NOMO-1 treated with dmso at 0.1 percent for 144 hours (cell line): ENCODE data around the gene SLC26A1.

Source experiments
- DNase-seq: peaks from one replicate; lab custom pipeline; 2025; ENCODE audit not compliant: unreplicated experiment; lab: John Stamatoyannopoulos, UW

Gene SLC26A1

GRCh38 chr4:1028574-1029220 lies 35.5 kb upstream of the SLC26A1 start:
- no peak for DNase-seq

DNA sequence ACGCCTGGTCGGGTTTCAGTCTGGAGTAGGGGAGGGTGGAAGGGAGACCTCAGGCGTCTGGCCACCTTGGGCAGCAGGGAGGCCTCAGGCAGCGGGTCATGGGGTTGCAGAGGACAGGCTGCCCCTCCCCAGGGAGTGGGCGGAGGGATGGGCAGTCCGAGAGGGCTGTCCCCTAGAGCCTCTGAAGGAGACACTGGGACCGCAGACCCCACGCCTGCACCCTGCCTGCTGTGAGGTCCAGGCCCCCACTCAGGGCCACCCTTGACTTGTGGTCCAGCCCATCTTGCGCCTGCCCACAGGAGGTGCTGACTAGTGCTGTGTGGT lies 34.7 kb upstream of the SLC26A1 start:
- no peak for DNase-seq

- DNase-seq, result no peak
Measured at GRCh38 chr4:1027219-1027914, 34.2 kb upstream of the SLC26A1 start.

DNA sequence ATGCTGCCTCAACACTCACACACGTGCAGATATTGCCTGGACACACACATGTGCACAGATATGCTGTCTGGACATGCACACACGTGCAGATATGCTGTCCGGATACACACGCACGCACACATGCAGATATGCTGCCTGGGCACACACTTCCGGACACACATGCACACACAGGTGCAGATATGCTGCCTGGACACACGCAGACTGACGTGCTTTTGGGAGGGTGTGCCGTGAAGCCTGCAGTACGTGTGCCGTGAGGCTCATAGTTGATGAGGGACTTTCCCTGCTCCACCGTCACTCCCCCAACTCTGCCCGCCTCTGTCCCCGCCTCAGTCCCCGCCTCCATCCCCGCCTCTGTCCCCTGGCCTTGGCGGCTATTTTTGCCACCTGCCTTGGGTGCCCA lies 32.9 kb upstream of the SLC26A1 start:
- DNase-seq, result no peak

- DNase-seq, result no peak
Measured at GRCh38 chr4:1024882-1025545, 31.8 kb upstream of the SLC26A1 start.

GRCh38 chr4:1023895-1024740 lies 30.9 kb upstream of the SLC26A1 start:
- DNase-seq, result no peak

GRCh38 chr4:1023075-1023640 lies 30.0 kb upstream of the SLC26A1 start:
- DNase-seq, result no peak

DNA sequence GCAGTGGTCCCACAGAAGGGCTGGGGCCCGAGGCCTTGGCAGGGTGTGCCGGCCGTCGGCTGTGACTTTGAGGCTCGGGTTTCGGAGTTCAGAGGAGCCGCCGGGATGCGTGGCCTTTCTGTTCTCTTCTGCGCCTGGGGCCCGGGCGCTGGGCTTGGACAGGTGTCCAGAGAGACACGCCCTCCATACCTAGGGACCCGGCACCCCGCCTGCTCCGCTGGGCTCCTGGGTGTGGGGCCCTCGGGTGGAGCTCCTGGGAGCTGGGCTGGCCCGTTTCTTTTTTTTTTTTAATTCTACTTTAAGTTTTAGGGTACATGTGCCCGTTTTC lies 29.5 kb upstream of the SLC26A1 start:
- DNase-seq, result no peak

DNA sequence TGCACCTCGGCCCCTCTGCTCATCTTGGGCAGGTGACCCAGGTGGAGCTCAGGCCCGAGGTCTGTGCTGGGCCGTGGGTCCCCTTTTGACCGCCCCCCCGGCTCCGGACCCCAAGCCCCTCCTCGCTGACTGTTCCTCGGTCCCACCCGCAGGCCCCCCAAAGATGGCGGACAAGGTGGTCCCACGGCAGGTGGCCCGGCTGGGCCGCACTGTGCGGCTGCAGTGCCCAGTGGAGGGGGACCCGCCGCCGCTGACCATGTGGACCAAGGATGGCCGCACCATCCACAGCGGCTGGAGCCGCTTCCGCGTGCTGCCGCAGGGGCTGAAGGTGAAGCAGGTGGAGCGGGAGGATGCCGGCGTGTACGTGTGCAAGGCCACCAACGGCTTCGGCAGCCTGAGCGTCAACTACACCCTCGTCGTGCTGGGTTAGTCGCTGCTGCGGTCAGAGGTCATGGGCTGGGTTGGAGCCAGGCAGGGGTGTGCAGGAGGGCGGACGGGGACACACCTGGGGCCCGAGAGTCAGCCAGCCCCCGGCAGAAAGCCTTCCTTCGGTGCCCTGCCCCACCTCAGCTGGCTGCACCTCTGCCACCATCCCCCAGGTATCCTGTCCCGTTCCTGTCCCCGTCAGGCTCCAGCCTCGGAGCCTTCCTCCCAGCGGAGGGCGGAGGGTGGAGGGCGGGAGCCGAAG lies 29.0 kb upstream of the SLC26A1 start:
- DNase-seq, result no peak

- DNase-seq, result no peak
Measured at GRCh38 chr4:1021386-1022050, 28.3 kb upstream of the SLC26A1 start.

- DNase-seq, result no peak
Measured at GRCh38 chr4:1019729-1020470, 26.7 kb upstream of the SLC26A1 start.

GRCh38 chr4:1019320-1019719 lies 26.1 kb upstream of the SLC26A1 start:
- DNase-seq, result no peak

GRCh38 chr4:1018147-1019020 lies 25.2 kb upstream of the SLC26A1 start:
- no peak for DNase-seq

DNA sequence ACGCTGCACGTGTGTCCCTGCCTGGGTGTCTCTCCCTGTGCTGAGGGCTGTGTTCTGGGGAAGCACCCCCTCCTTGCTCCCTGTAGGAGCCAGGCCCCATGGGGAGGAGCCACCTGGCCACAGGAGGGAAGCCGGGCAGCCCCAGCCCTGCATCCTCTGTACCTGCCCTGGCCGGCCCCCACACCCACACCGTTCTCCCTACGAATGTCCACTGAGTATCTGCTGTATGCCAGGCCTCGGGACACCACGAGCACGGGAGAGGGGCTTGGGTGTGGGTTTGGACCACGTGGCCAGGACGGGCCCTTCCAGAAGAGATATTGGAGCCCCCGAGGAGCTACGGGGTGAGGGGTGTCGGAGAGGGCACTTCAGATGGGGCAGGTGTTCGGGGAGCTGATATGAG lies 24.5 kb upstream of the SLC26A1 start:
- no peak for DNase-seq

DNA sequence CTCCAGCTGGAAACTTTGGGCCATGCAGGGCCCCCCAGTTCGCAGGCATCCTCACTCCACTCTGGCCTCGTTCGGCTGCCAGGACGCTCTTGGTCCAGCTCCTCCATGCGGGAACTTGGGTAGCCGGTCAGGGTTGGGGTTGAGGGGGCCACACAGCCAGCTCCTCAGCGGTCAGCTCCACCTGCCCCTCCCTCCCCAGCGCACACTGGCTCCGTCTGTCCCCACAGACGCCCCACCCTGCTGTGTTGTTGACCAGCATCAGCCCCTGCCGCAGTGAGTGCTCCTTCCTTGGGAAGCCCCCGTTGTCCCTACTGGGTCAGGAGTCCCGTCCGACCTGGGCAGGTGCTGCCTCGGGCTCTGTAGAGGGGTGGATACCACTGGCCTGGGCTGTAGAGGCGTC lies 24.0 kb upstream of the SLC26A1 start:
- DNase-seq, result no peak

GRCh38 chr4:1015746-1016145 lies 22.5 kb upstream of the SLC26A1 start:
- no peak for DNase-seq

GRCh38 chr4:1015179-1015578 lies 22.0 kb upstream of the SLC26A1 start:
- no peak for DNase-seq

GRCh38 chr4:1014291-1015167 lies 21.3 kb upstream of the SLC26A1 start:
- DNase-seq, result no peak
